ENCODE results near the gene GRIK4. TPM values are rescaled to one million over a fixed set of nuclear protein-coding genes. Genes with fewer than 3 reads are reported as not detected.
A peak's percentile ranks its signal among the peaks of the same experiment; 100 is the strongest.

Gene GRIK4, protein sequence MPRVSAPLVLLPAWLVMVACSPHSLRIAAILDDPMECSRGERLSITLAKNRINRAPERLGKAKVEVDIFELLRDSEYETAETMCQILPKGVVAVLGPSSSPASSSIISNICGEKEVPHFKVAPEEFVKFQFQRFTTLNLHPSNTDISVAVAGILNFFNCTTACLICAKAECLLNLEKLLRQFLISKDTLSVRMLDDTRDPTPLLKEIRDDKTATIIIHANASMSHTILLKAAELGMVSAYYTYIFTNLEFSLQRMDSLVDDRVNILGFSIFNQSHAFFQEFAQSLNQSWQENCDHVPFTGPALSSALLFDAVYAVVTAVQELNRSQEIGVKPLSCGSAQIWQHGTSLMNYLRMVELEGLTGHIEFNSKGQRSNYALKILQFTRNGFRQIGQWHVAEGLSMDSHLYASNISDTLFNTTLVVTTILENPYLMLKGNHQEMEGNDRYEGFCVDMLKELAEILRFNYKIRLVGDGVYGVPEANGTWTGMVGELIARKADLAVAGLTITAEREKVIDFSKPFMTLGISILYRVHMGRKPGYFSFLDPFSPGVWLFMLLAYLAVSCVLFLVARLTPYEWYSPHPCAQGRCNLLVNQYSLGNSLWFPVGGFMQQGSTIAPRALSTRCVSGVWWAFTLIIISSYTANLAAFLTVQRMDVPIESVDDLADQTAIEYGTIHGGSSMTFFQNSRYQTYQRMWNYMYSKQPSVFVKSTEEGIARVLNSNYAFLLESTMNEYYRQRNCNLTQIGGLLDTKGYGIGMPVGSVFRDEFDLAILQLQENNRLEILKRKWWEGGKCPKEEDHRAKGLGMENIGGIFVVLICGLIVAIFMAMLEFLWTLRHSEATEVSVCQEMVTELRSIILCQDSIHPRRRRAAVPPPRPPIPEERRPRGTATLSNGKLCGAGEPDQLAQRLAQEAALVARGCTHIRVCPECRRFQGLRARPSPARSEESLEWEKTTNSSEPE
- total RNA-seq, result not detected

- no peak within 1 kb of the TSS for H3K27ac Mint-ChIP-seq
- no peaks in the 10 kb centered on the region for H3K9me3 Mint-ChIP-seq
- peak; percentile 60 to 90 for DNase-seq (ENCODE audit: low spot score in 2 of 2)
- no peaks in the 10 kb centered on the region for H3K36me3 Mint-ChIP-seq
- peak; percentile 89 to 93 for ATAC-seq
Observed at GRCh38 chr11:120511116-120511819, at the start of gene GRIK4. TSS of gene GRIK4 (plus strand) at chr11:120511748. CDS start at chr11:120660319, 148,571 bp downstream.

GRCh38 chr11:120462825-120463224 is 48.7 kb upstream of the GRIK4 start:
- no peak for ATAC-seq
- Mint-ChIP-seq H3K36me3 (peaks cover 4 to 17% of the 10 kb centered on the region in 2 donors), H3K27ac (no peak overlapping the region), H3K9me3 (no peaks in the 10 kb centered on the region)
- no peak for DNase-seq (ENCODE audit: low spot score in 2 of 2)

DNA sequence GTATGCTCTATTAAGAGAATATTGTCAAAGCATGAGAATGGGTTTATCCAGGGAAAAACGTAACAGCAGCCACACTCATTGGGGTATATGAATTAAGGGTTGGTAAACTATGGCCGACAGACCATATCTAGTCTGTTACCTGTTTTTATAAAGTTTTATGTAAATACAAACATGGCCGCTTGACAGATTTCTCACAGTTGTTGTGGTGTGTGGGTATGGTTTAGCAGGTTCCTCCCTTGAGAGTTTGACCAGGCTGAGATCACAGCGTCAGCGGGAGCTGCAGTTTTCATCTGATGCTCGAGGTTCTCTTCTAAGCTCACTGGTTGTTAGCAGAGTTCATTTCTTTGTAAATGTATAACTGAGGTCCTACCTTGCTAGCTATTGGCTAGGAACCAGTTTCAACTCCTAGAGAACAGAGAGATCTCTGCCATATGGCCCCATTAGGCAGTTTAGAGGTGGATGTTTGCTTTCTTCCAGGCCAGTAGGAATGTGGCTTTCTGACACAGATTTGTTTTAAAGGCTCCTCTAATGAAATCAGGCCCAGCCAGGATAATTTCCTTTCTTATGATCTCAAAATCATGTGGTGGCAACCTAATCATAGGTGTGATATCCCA is 45.5 kb upstream of the GRIK4 start:
- no peak overlapping the region for H3K27ac Mint-ChIP-seq
- H3K9me3 Mint-ChIP-seq, result no peaks in the 10 kb centered on the region
- H3K36me3 Mint-ChIP-seq, result peaks cover 6 to 11% of the 10 kb centered on the region in 2 donors
- no peak for DNase-seq (ENCODE audit: low spot score in 2 of 2)
- no peak for ATAC-seq

GRCh38 chr11:120467627-120468026 is 43.9 kb upstream of the GRIK4 start:
- Mint-ChIP-seq H3K36me3 (peaks cover 5 to 6% of the 10 kb centered on the region in 2 donors), H3K9me3 (no peaks in the 10 kb centered on the region), H3K27ac (no peak overlapping the region)
- ATAC-seq, result no peak
- DNase-seq (ENCODE audit: low spot score in 2 of 2), result no peak

- H3K36me3 Mint-ChIP-seq, result peaks cover 0 to 6% of the 10 kb centered on the region in 2 donors
- H3K9me3 Mint-ChIP-seq, result no peaks in the 10 kb centered on the region
- H3K27ac Mint-ChIP-seq, result no peak overlapping the region
- ATAC-seq (no peak), DNase-seq (ENCODE audit: low spot score in 2 of 2) (no peak)
Observed at GRCh38 chr11:120471131-120471530, 40.4 kb upstream of the GRIK4 start.

GRCh38 chr11:120471994-120472393 is 39.6 kb upstream of the GRIK4 start:
- no peak for DNase-seq (ENCODE audit: low spot score in 2 of 2)
- ATAC-seq, result no peak
- Mint-ChIP-seq H3K9me3 (no peaks in the 10 kb centered on the region), H3K27ac (no peak overlapping the region), H3K36me3 (peaks cover 4 to 6% of the 10 kb centered on the region in 2 donors)

- no peak overlapping the region for H3K27ac Mint-ChIP-seq
- no peaks in the 10 kb centered on the region for H3K9me3 Mint-ChIP-seq
- DNase-seq (ENCODE audit: low spot score in 2 of 2) (no peak), ATAC-seq (no peak)
- H3K36me3 Mint-ChIP-seq, result peaks cover 0 to 9% of the 10 kb centered on the region in 2 donors
Observed at GRCh38 chr11:120473503-120473902, 38.0 kb upstream of the GRIK4 start.

- ATAC-seq, result no peak
- H3K36me3 Mint-ChIP-seq, result peaks cover 0 to 17% of the 10 kb centered on the region in 2 donors
- no peak for DNase-seq (ENCODE audit: low spot score in 2 of 2)
- H3K9me3 Mint-ChIP-seq, result no peaks in the 10 kb centered on the region
- H3K27ac Mint-ChIP-seq, result no peak overlapping the region
Observed at GRCh38 chr11:120482149-120482548, 29.4 kb upstream of the GRIK4 start.

- no peaks in the 10 kb centered on the region for H3K9me3 Mint-ChIP-seq
- H3K36me3 Mint-ChIP-seq, result peaks cover 0 to 13% of the 10 kb centered on the region in 2 donors
- DNase-seq (ENCODE audit: low spot score in 2 of 2) (no peak), ATAC-seq (no peak)
- H3K27ac Mint-ChIP-seq, result no peak overlapping the region
Observed at GRCh38 chr11:120484722-120485121, 26.8 kb upstream of the GRIK4 start.

DNA sequence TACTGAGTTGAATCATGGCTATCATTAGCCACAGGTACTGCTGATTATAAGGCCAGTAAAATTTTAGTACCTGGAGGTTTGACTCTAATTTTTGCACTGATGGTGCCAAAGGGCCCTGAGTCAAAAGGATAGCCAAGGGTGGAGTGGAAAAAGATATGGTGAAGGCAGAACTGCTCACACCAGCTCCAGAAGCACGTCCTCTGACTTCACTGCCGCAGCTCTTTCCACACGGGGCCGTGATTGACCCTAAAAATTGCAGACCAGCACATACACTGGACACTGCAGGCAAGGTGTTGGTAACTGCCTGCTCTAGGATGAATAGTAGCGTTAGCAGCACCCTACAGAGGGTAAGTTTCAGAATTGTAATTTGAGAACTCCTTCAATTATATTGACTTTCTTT is 25.4 kb upstream of the GRIK4 start:
- H3K27ac Mint-ChIP-seq, result no peak overlapping the region
- DNase-seq (ENCODE audit: low spot score in 2 of 2) (no peak), ATAC-seq (no peak)
- H3K9me3 Mint-ChIP-seq, result no peaks in the 10 kb centered on the region
- peaks cover 0 to 8% of the 10 kb centered on the region in 2 donors for H3K36me3 Mint-ChIP-seq

DNA sequence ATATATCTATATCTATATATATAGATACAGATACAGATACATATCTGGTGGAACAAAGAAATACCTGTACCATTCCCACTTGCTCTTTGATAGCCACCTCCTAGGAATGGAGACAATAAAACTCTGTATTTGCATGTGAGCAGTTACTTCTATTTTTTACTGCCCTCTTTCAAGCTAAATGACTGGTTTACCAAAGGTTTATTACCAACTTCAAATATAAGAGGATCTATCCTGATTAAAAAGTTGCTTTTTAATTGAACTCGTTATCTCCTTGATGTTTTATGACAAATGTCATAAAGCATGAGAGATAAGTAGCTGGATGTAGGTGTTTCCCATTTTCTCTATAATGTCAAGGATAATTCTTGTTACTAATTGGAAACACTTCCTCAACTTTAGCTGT is 21.7 kb upstream of the GRIK4 start:
- DNase-seq (ENCODE audit: low spot score in 2 of 2) (no peak), ATAC-seq (no peak)
- Mint-ChIP-seq H3K36me3 (peaks cover 0 to 5% of the 10 kb centered on the region in 2 donors), H3K27ac (no peak overlapping the region), H3K9me3 (no peaks in the 10 kb centered on the region)

- DNase-seq (ENCODE audit: low spot score in 2 of 2), result no peak
- Mint-ChIP-seq H3K9me3 (no peaks in the 10 kb centered on the region), H3K36me3 (no peaks in the 10 kb centered on the region), H3K27ac (no peak overlapping the region)
- no peak for ATAC-seq
Observed at GRCh38 chr11:120492486-120492885, 19.1 kb upstream of the GRIK4 start.

DNA sequence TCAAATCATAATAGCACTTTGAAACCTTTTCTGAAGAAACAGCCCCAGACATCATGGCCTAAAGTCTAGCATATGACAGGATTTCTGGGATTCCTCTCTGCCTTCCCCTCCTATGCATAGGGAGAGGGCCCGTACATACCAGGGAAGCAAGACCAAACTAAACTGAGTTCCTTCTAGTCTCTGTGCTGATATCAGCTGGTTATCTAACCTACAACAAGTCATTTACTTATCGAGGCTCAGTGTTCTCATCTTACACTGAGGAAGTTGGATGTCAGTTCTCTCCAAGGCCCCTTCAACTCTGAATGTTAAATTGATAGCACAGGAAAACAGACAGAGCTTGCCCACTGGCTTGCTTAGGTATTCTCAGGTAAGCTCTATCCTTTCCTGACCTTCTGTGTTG is 17.0 kb upstream of the GRIK4 start:
- Mint-ChIP-seq H3K36me3 (no peaks in the 10 kb centered on the region), H3K27ac (no peak overlapping the region), H3K9me3 (no peaks in the 10 kb centered on the region)
- DNase-seq (ENCODE audit: low spot score in 2 of 2), result no peak
- ATAC-seq, result no peak

DNA sequence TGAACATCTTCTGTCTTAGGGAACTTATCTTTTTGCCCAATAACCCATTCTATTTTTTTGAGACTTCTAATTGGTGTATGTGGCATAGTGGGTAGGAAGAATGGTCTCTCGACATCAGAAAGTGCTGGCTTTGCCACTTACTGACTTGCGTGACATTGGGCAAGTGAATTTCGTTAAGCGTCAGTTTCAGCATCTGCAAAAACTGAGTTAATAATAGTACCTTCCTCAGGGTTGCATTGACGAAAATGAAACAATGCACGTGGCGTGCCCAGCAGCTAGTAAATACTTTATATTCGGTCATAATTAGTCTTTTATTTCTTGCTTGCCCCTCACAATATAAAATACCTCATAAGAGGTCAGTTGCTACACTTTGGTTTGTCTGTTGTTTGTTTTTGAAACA is 12.5 kb upstream of the GRIK4 start:
- H3K27ac Mint-ChIP-seq, result no peak overlapping the region
- H3K36me3 Mint-ChIP-seq, result no peaks in the 10 kb centered on the region
- no peaks in the 10 kb centered on the region for H3K9me3 Mint-ChIP-seq
- DNase-seq (ENCODE audit: low spot score in 2 of 2) (no peak), ATAC-seq (no peak)

DNA sequence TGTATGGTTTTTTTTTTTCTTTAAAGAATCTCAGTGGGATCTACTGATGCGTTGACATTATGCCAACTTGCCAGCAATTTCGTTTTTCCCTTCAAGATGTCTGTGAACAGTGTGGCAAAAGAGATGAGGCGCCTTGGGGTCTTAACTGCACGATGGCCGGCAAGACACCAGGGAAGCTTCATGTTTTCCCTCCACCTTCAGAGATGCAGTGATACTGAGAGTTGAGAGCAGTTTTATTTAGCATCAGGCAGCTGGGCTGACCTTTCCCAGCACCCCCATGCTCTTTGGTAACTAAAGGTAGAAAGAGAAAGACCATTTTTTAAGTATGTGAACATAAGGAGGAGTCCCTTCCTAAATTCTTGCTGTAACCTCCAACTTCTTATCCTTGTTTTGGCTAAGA is 11.7 kb upstream of the GRIK4 start:
- Mint-ChIP-seq H3K9me3 (no peaks in the 10 kb centered on the region), H3K27ac (no peak overlapping the region), H3K36me3 (no peaks in the 10 kb centered on the region)
- ATAC-seq, result no peak
- DNase-seq (ENCODE audit: low spot score in 2 of 2), result no peak

GRCh38 chr11:120500414-120501071 is 11.0 kb upstream of the GRIK4 start:
- H3K36me3 Mint-ChIP-seq, result no peaks in the 10 kb centered on the region
- no peak for DNase-seq (ENCODE audit: low spot score in 2 of 2)
- no peak for ATAC-seq
- H3K27ac Mint-ChIP-seq, result no peak overlapping the region
- no peaks in the 10 kb centered on the region for H3K9me3 Mint-ChIP-seq
